Measurements from ENCODE around the gene HDGFL3. TPM values are rescaled to one million over a fixed set of nuclear protein-coding genes. Genes with fewer than 3 reads are reported as not detected.

Gene HDGFL3
- total RNA-seq, 1 experiment from 2014 or later: 34.1 TPM

DNA sequence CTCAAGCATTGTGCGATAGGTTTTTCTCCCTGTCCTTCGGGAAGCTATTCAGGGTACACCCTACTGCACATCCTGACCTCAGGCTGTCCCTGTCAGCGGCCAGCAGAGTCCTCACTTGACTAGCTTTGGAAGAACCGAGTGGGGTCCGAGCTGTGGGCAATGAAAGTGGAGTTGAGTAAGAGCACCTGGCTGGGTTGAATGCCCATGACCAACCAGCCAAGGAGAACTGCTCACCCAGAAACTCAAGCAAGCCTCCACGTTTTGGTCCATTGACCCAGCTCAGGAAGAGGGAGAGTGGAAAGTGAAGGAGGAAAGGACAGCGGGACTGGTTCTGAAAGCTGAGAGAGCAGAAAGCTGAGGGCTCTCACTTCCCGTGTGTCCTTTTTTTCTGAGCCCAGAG lies 36.0 kb upstream of the HDGFL3 start:
- H3K27ac ChIP-seq (ENCODE audit: low read length): no peak overlapping the region
- peaks cover 4% of the 10 kb centered on the region; the same call in 1 of the 2 replicates for H3K27me3 ChIP-seq (ENCODE audit: control insufficient read depth, insufficient read depth, low read length)
- POLR2A ChIA-PET: no interaction called here
- BruUV-seq (replicated peaks): no TSS peak
- CTCF ChIA-PET: no interaction called here
- no peak overlapping the region for H3K4me3 ChIP-seq (ENCODE audit: low read depth in 2 of 2, low read length in 2 of 2)
- TF ChIP-seq, protein P1, sequence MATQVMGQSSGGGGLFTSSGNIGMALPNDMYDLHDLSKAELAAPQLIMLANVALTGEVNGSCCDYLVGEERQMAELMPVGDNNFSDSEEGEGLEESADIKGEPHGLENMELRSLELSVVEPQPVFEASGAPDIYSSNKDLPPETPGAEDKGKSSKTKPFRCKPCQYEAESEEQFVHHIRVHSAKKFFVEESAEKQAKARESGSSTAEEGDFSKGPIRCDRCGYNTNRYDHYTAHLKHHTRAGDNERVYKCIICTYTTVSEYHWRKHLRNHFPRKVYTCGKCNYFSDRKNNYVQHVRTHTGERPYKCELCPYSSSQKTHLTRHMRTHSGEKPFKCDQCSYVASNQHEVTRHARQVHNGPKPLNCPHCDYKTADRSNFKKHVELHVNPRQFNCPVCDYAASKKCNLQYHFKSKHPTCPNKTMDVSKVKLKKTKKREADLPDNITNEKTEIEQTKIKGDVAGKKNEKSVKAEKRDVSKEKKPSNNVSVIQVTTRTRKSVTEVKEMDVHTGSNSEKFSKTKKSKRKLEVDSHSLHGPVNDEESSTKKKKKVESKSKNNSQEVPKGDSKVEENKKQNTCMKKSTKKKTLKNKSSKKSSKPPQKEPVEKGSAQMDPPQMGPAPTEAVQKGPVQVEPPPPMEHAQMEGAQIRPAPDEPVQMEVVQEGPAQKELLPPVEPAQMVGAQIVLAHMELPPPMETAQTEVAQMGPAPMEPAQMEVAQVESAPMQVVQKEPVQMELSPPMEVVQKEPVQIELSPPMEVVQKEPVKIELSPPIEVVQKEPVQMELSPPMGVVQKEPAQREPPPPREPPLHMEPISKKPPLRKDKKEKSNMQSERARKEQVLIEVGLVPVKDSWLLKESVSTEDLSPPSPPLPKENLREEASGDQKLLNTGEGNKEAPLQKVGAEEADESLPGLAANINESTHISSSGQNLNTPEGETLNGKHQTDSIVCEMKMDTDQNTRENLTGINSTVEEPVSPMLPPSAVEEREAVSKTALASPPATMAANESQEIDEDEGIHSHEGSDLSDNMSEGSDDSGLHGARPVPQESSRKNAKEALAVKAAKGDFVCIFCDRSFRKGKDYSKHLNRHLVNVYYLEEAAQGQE (IDR thresholded peaks at IDR 0.05; ENCODE audit: insufficient read depth in 1 of 2, low read depth in 2 of 2, low read length in 1 of 2): no peak
- no peak for TF ChIP-seq TCF7L2 (IDR thresholded peaks at IDR 0.05; ENCODE audit: low read depth, low read length)
- no peak for TF ChIP-seq SIN3A (IDR thresholded peaks at IDR 0.05; ENCODE audit: borderline replicate concordance, insufficient read depth, low read depth, low read length)
- TF ChIP-seq, protein P2, sequence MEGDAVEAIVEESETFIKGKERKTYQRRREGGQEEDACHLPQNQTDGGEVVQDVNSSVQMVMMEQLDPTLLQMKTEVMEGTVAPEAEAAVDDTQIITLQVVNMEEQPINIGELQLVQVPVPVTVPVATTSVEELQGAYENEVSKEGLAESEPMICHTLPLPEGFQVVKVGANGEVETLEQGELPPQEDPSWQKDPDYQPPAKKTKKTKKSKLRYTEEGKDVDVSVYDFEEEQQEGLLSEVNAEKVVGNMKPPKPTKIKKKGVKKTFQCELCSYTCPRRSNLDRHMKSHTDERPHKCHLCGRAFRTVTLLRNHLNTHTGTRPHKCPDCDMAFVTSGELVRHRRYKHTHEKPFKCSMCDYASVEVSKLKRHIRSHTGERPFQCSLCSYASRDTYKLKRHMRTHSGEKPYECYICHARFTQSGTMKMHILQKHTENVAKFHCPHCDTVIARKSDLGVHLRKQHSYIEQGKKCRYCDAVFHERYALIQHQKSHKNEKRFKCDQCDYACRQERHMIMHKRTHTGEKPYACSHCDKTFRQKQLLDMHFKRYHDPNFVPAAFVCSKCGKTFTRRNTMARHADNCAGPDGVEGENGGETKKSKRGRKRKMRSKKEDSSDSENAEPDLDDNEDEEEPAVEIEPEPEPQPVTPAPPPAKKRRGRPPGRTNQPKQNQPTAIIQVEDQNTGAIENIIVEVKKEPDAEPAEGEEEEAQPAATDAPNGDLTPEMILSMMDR (IDR thresholded peaks at IDR 0.05): no peak
- no peak for TF ChIP-seq POLR2AphosphoS5 (IDR thresholded peaks at IDR 0.05; ENCODE audit: low read depth, low read length)
- no peaks in the 10 kb centered on the region for H3K4me1 ChIP-seq (ENCODE audit: control insufficient read depth, insufficient read depth, low read length)
- no peak for DNase-seq (ENCODE audit: low read depth, low spot score)
- H3K36me3 ChIP-seq (ENCODE audit: control insufficient read depth, insufficient read depth, low read length): no peaks in the 10 kb centered on the region
- in situ Hi-C loops (cut with HindIII; ENCODE audit: low pct_unique_long_range_greater_than_20kb, low sequenced_read_pairs): no loop called here
- no peak for ATAC-seq
- intact Hi-C loops (cut with micrococcal nuclease; ENCODE audit: unreplicated experiment): no loop called here
- no peaks in the 10 kb centered on the region for H3K9me3 ChIP-seq (ENCODE audit: control insufficient read depth, insufficient read depth, low read depth, low read length)

DNA sequence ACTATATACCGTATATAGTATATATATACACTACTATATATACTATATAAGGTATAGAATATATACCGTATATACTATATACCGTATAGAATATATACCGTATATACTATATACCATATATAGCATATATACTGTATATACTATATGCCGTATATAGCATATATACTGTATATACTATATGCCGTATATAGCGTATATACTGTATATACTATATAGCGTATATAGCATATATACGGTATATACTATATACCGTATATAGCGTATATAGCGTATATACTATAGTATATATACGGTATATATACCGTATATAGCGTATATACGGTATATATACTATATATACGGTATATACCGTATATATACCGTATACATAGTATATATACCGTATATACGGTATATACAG lies 22.6 kb upstream of the HDGFL3 start:
- Histone ChIP-seq H3K27ac (ENCODE audit: low read length) (no peak overlapping the region), H3K27me3 (ENCODE audit: control insufficient read depth, insufficient read depth, low read length) (no peaks in the 10 kb centered on the region), H3K36me3 (ENCODE audit: control insufficient read depth, insufficient read depth, low read length) (no peaks in the 10 kb centered on the region), H3K4me1 (ENCODE audit: control insufficient read depth, insufficient read depth, low read length) (no peaks in the 10 kb centered on the region), H3K9me3 (ENCODE audit: control insufficient read depth, insufficient read depth, low read depth, low read length) (no peaks in the 10 kb centered on the region), H3K4me3 (ENCODE audit: low read depth in 2 of 2, low read length in 2 of 2) (no peak overlapping the region)
- DNase-seq (ENCODE audit: low read depth, low spot score): no peak
- ChIA-PET CTCF (no interaction called here), POLR2A (no interaction called here)
- intact Hi-C loops (cut with micrococcal nuclease; ENCODE audit: unreplicated experiment): no loop called here
- TF ChIP-seq, protein P1 (IDR thresholded peaks at IDR 0.05; ENCODE audit: insufficient read depth in 1 of 2, low read depth in 2 of 2, low read length in 1 of 2): no peak
- TF ChIP-seq TCF7L2 (IDR thresholded peaks at IDR 0.05; ENCODE audit: low read depth, low read length): no peak
- TF ChIP-seq, protein P2 (IDR thresholded peaks at IDR 0.05): no peak
- no peak for TF ChIP-seq POLR2AphosphoS5 (IDR thresholded peaks at IDR 0.05; ENCODE audit: low read depth, low read length)
- TF ChIP-seq SIN3A (IDR thresholded peaks at IDR 0.05; ENCODE audit: borderline replicate concordance, insufficient read depth, low read depth, low read length): no peak
- no peak for ATAC-seq
- in situ Hi-C loops (cut with HindIII; ENCODE audit: low pct_unique_long_range_greater_than_20kb, low sequenced_read_pairs): no loop called here
- no TSS peak for BruUV-seq (replicated peaks)

All from Panc1 (cell line).